HEK293 (cell line): Measurements from ENCODE around the gene GLIPR1.

Source experiments
- CTCF ChIA-PET: fragments of 350-600 bp; formaldehyde crosslinking; extraction: SDS; loops from one replicate; lab custom pipeline; 2021; ENCODE audit warnings: antibody characterized with exemption; lab: Yijun Ruan, JAX
- POLR2A ChIA-PET: fragments of 300-600 bp; formaldehyde crosslinking; extraction: SDS; loops from one replicate; lab custom pipeline; 2020; ENCODE audit warnings: antibody characterized with exemption, inconsistent platforms; lab: Yijun Ruan, JAX
- H3K27ac ChIP-seq: fragments of 200-500 bp; sonication (Bioruptor generic); 2 replicates; pipeline ENCODE4 v1.5.1; 2014; ENCODE audit warnings: low read depth, low read length, control low read depth, inconsistent platforms; ENCODE audit errors: extremely low read depth
- H3K36me3 ChIP-seq, 2 experiments: fragments of 200-500 bp in 1 of 2; sonication (Bioruptor generic) in 1 of 2; 1 replicate in 1 of 2; 2 replicates in 1 of 2; pipeline ENCODE4 v1.5.1; 2014 to 2017; ENCODE audit warnings: inconsistent platforms in 2 of 2, low read length in 2 of 2; ENCODE audit not compliant: control insufficient read depth in 2 of 2, insufficient read depth in 1 of 2
- H3K4me1 ChIP-seq: fragments of 200-500 bp; sonication (Bioruptor generic); 2 replicates; pipeline ENCODE4 v1.5.1; 2014; ENCODE audit warnings: mild to moderate bottlenecking, low read length, inconsistent platforms; ENCODE audit not compliant: control insufficient read depth, insufficient read depth
- H3K4me3 ChIP-seq: 2 replicates; pipeline ENCODE4 v1.5.1; 2011; ENCODE audit warnings: low read depth, mild to moderate bottlenecking, control low read depth, low read length, moderate library complexity
- H3K9me3 ChIP-seq: fragments of 200-500 bp; sonication (Bioruptor generic); 2 replicates; pipeline ENCODE4 v1.5.1; 2014; ENCODE audit warnings: low read depth, low read length, inconsistent platforms; ENCODE audit not compliant: control insufficient read depth, insufficient read depth
- BCL11A ChIP-seq: fragments of 450-650 bp; formaldehyde crosslinking; IDR thresholded peaks from 2 replicates; pipeline ENCODE4 v1.5.1; 2016; ENCODE audit warnings: low read depth, missing biosample characterization, missing genetic modification characterization
- GLIS2 ChIP-seq: fragments of 450-650 bp; formaldehyde crosslinking; IDR thresholded peaks from 2 replicates; pipeline ENCODE4 v1.5.1; 2016; ENCODE audit warnings: missing biosample characterization, missing genetic modification characterization
- KLF1 ChIP-seq: fragments of 450-650 bp; formaldehyde crosslinking; IDR thresholded peaks from 2 replicates; pipeline ENCODE4 v1.5.1; 2016; ENCODE audit warnings: missing biosample characterization, missing genetic modification characterization
- KLF17 ChIP-seq: fragments of 450-650 bp; formaldehyde crosslinking; IDR thresholded peaks from 2 replicates; pipeline ENCODE4 v1.5.1; 2016; ENCODE audit warnings: missing biosample characterization, missing genetic modification characterization
- OSR2 ChIP-seq: fragments of 450-650 bp; formaldehyde crosslinking; IDR thresholded peaks from 2 replicates; pipeline ENCODE4 v1.5.1; 2016; ENCODE audit warnings: missing biosample characterization, missing genetic modification characterization
- SCRT2 ChIP-seq: fragments of 450-650 bp; formaldehyde crosslinking; IDR thresholded peaks from 2 replicates; pipeline ENCODE4 v1.5.1; 2016; ENCODE audit warnings: missing biosample characterization, missing genetic modification characterization
- SP2 ChIP-seq: fragments of 450-650 bp; formaldehyde crosslinking; IDR thresholded peaks from 2 replicates; pipeline ENCODE4 v1.5.1; 2016; ENCODE audit warnings: missing biosample characterization, missing genetic modification characterization
- ZNF175 ChIP-seq: fragments of 450-650 bp; formaldehyde crosslinking; IDR thresholded peaks from 2 replicates; pipeline ENCODE4 v1.5.1; 2016; ENCODE audit warnings: missing biosample characterization, missing genetic modification characterization
- ZNF19 ChIP-seq: fragments of 450-650 bp; formaldehyde crosslinking; IDR thresholded peaks from 2 replicates; pipeline ENCODE4; 2016; ENCODE audit warnings: missing biosample characterization, missing genetic modification characterization, low read depth
- ZNF211 ChIP-seq: fragments of 450-650 bp; formaldehyde crosslinking; IDR thresholded peaks from 2 replicates; pipeline ENCODE4 v1.5.1; 2016; ENCODE audit warnings: low read depth, missing biosample characterization, missing genetic modification characterization
- ZNF26 ChIP-seq: fragments of 450-650 bp; formaldehyde crosslinking; IDR thresholded peaks from 2 replicates; pipeline ENCODE4 v1.5.1; 2016; ENCODE audit warnings: missing biosample characterization, missing genetic modification characterization
- ZNF426 ChIP-seq: fragments of 450-650 bp; formaldehyde crosslinking; IDR thresholded peaks from 2 replicates; pipeline ENCODE4 v1.5.1; 2017; ENCODE audit warnings: missing biosample characterization, missing genetic modification characterization, mild to moderate bottlenecking, inconsistent platforms, moderate library complexity
- ZNF639 ChIP-seq: fragments of 450-650 bp; formaldehyde crosslinking; IDR thresholded peaks from 2 replicates; pipeline ENCODE4 v1.5.1; 2016; ENCODE audit warnings: missing biosample characterization, missing genetic modification characterization
- ZNF837 ChIP-seq: fragments of 450-650 bp; formaldehyde crosslinking; IDR thresholded peaks from 2 replicates; pipeline ENCODE4 v1.5.1; 2016; ENCODE audit warnings: missing biosample characterization, missing genetic modification characterization
- ZSCAN30 ChIP-seq: fragments of 450-650 bp; IDR thresholded peaks from 2 replicates; pipeline ENCODE4 v1.5.1; 2018; ENCODE audit warnings: missing biosample characterization, mild to moderate bottlenecking, missing genetic modification characterization, moderate library complexity

The GLIPR1 gene

GRCh38 chr12:75529826-75530225 lies 49.3 kb downstream of the GLIPR1 start (continued):
- no peak for TF ChIP-seq BCL11A (tag by site-specific recombination)
- no peak for TF ChIP-seq OSR2 (tag by site-specific recombination)

GRCh38 chr12:75533239-75533638 lies 52.7 kb downstream of the GLIPR1 start:
- POLR2A ChIA-PET = no interaction called here
- no peaks in the 10 kb centered on the region for H3K36me3 ChIP-seq
- CTCF ChIA-PET = no interaction called here

GRCh38 chr12:75539889-75540288 lies 59.3 kb downstream of the GLIPR1 start:
- Histone ChIP-seq H3K4me1 (no peaks in the 10 kb centered on the region), H3K4me3 (no peak overlapping the region), H3K36me3 (no peaks in the 10 kb centered on the region), H3K9me3 (no peaks in the 10 kb centered on the region), H3K27ac (no peak overlapping the region)
- ChIA-PET CTCF (no interaction called here), POLR2A (no interaction called here)
- no peak for TF ChIP-seq SP2 (tag by site-specific recombination)
- no peak for TF ChIP-seq ZNF19 (tag by site-specific recombination)

More at GRCh38 chr12:75533239-75533638, 52.7 kb downstream of the GLIPR1 start:
- Histone ChIP-seq H3K9me3 (no peaks in the 10 kb centered on the region), H3K4me3 (no peak overlapping the region), H3K4me1 (no peaks in the 10 kb centered on the region), H3K27ac (no peak overlapping the region)
- TF ChIP-seq SCRT2 (tag by site-specific recombination) = no peak
- TF ChIP-seq ZNF26 = no peak

- Histone ChIP-seq H3K4me3 (no peak overlapping the region), H3K27ac (no peak overlapping the region), H3K36me3 (no peaks in the 10 kb centered on the region), H3K9me3 (no peaks in the 10 kb centered on the region), H3K4me1 (no peaks in the 10 kb centered on the region)
- TF ChIP-seq ZNF426 (tag by site-specific recombination) = no peak
- TF ChIP-seq ZNF639 (tag by site-specific recombination) = no peak
- TF ChIP-seq ZSCAN30 (tag by site-specific recombination) = no peak
- no peak for TF ChIP-seq KLF17 (tag by site-specific recombination)
- no peak for TF ChIP-seq ZNF175 (tag by site-specific recombination)
- TF ChIP-seq GLIS2 (tag by site-specific recombination) = no peak
- no peak for TF ChIP-seq KLF1 (tag by site-specific recombination)
- TF ChIP-seq ZNF211 = no peak
- no peak for TF ChIP-seq ZNF837 (tag by site-specific recombination)
- POLR2A ChIA-PET = interaction anchor here (0.5 kb wide), 1 partner anchor 145 kb away, joined by 4 read pairs; no protein-coding TSS in a partner anchor
- CTCF ChIA-PET = interaction anchor here (1.0 to 2.6 kb wide), 2 partner anchors 15 kb away, joined by 3 to 8 read pairs; no protein-coding TSS in a partner anchor
Measured at GRCh38 chr12:75542942-75543341, 62.4 kb downstream of the GLIPR1 start.
